Smooth muscle cell (in vitro differentiated cells): ENCODE data around the gene SRRM4. TPM values are rescaled to one million over a fixed set of nuclear protein-coding genes. Genes with fewer than 3 reads are reported as not detected.

Source experiments
- DNase-seq: peaks from one replicate; lab custom pipeline; 2025; ENCODE audit not compliant: unreplicated experiment; lab: John Stamatoyannopoulos, UW
- H2AFZ ChIP-seq: fragments of 200-600 bp; sonication (generic); 2 replicates; pipeline ENCODE4 v1.6.0; 2016; ENCODE audit warnings: antibody characterized with exemption, low read depth, mild to moderate bottlenecking
- H3F3A ChIP-seq: fragments of 200-600 bp; sonication (generic); 2 replicates; pipeline ENCODE4 v1.6.0; 2017; ENCODE audit warnings: antibody characterized with exemption, low read depth
- H3K27ac ChIP-seq: fragments of 200-600 bp; sonication (generic); 2 replicates; pipeline ENCODE4 v1.5.1; 2016; ENCODE audit warnings: low read depth, mild to moderate bottlenecking
- H3K27me3 ChIP-seq: fragments of 200-600 bp; sonication (generic); 2 replicates; pipeline ENCODE4 v1.6.1; 2016; ENCODE audit warnings: low read depth, mild to moderate bottlenecking
- H3K36me3 ChIP-seq: fragments of 200-600 bp; sonication (generic); 2 replicates; pipeline ENCODE4 v1.5.1; 2016; ENCODE audit warnings: low read depth
- H3K4me1 ChIP-seq: fragments of 200-600 bp; sonication (generic); 2 replicates; pipeline ENCODE4 v1.5.1; 2016; ENCODE audit warnings: low read depth
- H3K4me2 ChIP-seq: fragments of 200-600 bp; sonication (generic); 2 replicates; pipeline ENCODE4 v1.6.0; 2016; ENCODE audit warnings: mild to moderate bottlenecking
- H3K4me3 ChIP-seq: fragments of 200-600 bp; sonication (generic); 2 replicates; pipeline ENCODE4 v1.5.1; 2016; ENCODE audit warnings: mild to moderate bottlenecking
- H3K79me2 ChIP-seq: fragments of 200-600 bp; sonication (generic); 2 replicates; pipeline ENCODE4 v1.6.0; 2016; ENCODE audit warnings: low read depth, mild to moderate bottlenecking
- H3K9ac ChIP-seq: fragments of 200-600 bp; sonication (generic); 2 replicates; pipeline ENCODE4 v1.6.0; 2016; ENCODE audit warnings: low read depth
- H3K9me3 ChIP-seq: fragments of 200-600 bp; sonication (generic); replicated peaks from 2 replicates; pipeline ENCODE4 v1.5.1; 2016; ENCODE audit warnings: low read depth
- H4K20me1 ChIP-seq: fragments of 200-600 bp; sonication (generic); 2 replicates; pipeline ENCODE4 v1.6.0; 2016; ENCODE audit warnings: low read depth
- CTCF ChIP-seq: fragments of 200-600 bp; sonication (generic); IDR thresholded peaks from 2 replicates; pipeline ENCODE4 v1.5.1; 2017; ENCODE audit warnings: borderline replicate concordance, mild to moderate bottlenecking, antibody characterized with exemption; ENCODE audit not compliant: insufficient read depth, poor library complexity, severe bottlenecking
- WGBS: methylation state at CpG from one replicate; pipeline ENCODE4 v1.1.7; 2016; ENCODE audit warnings: low lambda C conversion rate; 5-methylcytosine and 5-hydroxymethylcytosine counted together
- polyA plus RNA-seq: library from polyadenylated mRNA; unstranded; fragments of >200 nt; fragmentation: Nextera tagmentation; extraction: Ambion mirVana; gene quantifications from 2 replicates; pipeline ENCODE4 v1.2.1, GENCODE V29; 2016
- total RNA-seq: library from RNA; depleted of rRNA; stranded (reverse); fragments of >200 nt; gene quantifications from 2 replicates; pipeline ENCODE4 v1.2.3, GENCODE V29; 2014

Gene SRRM4
- total and polyA plus RNA-seq, 2 experiments from 2014 or later: 0.04 TPM; not detected in 1

GRCh38 chr12:119171291-119171690, 189.9 kb downstream of the SRRM4 start:
- H3K36me3 ChIP-seq: no peaks in the 10 kb centered on the region
- H3K9ac ChIP-seq: no peak overlapping the region
- DNase-seq: no peak
- H3K4me2 ChIP-seq: no peak overlapping the region
- no peaks in the 10 kb centered on the region for H3K79me2 ChIP-seq
- H3K27ac ChIP-seq: no peak overlapping the region
- H3F3A ChIP-seq: no peaks in the 10 kb centered on the region
- TF ChIP-seq CTCF: no peak
- H3K4me3 ChIP-seq: no peak overlapping the region
- H4K20me1 ChIP-seq: no peaks in the 10 kb centered on the region
- no peaks in the 10 kb centered on the region for H3K27me3 ChIP-seq
- no peaks in the 10 kb centered on the region for H3K4me1 ChIP-seq
- no peak overlapping the region for H2AFZ ChIP-seq
- WGBS: 80% methylated on average over 5 of the region's 5 CpGs
- no peaks in the 10 kb centered on the region for H3K9me3 ChIP-seq

- H4K20me1 ChIP-seq: no peaks in the 10 kb centered on the region
- H3K79me2 ChIP-seq: no peaks in the 10 kb centered on the region
- no peak overlapping the region for H3K27ac ChIP-seq
- 88% methylated on average over 15 of the region's 15 CpGs for WGBS
- H3K4me2 ChIP-seq: no peak overlapping the region
- no peaks in the 10 kb centered on the region for H3K27me3 ChIP-seq
- no peak for TF ChIP-seq CTCF
- H3K4me3 ChIP-seq: no peak overlapping the region
- no peaks in the 10 kb centered on the region for H3K9me3 ChIP-seq
- no peaks in the 10 kb centered on the region for H3K36me3 ChIP-seq
- H3F3A ChIP-seq: no peaks in the 10 kb centered on the region
- no peak overlapping the region for H2AFZ ChIP-seq
- H3K9ac ChIP-seq: no peak overlapping the region
- no peaks in the 10 kb centered on the region for H3K4me1 ChIP-seq
- no peak for DNase-seq
These were observed 190.5 kb downstream of the SRRM4 start for GRCh38 chr12:119171691-119172425.

GRCh38 chr12:119175081-119175480, 193.7 kb downstream of the SRRM4 start:
- Histone ChIP-seq H3K9ac (no peak overlapping the region), H3K4me2 (no peak overlapping the region), H3K4me3 (no peak overlapping the region), H3K27ac (no peak overlapping the region), H3K9me3 (no peaks in the 10 kb centered on the region), H3K36me3 (no peaks in the 10 kb centered on the region), H3K79me2 (peaks cover 2% of the 10 kb centered on the region), H4K20me1 (peaks cover 2% of the 10 kb centered on the region), H3F3A (peaks cover 17% of the 10 kb centered on the region), H2AFZ (no peak overlapping the region), H3K27me3 (no peaks in the 10 kb centered on the region), H3K4me1 (peaks cover 5% of the 10 kb centered on the region)
- DNase-seq: no peak
- no peak for TF ChIP-seq CTCF
- 89% methylated on average over 5 of the region's 5 CpGs for WGBS
